ENCODE data around the gene RAF1. TPM values are rescaled to one million over a fixed set of nuclear protein-coding genes. Genes with fewer than 3 reads are reported as not detected.
"Not testable (repeated sequence)": the region's sequence is repeated elsewhere in the genome, so short reads cannot be mapped to it uniquely, and the experiment has no call there.

The RAF1 gene
- total RNA-seq, 1 donor from 2014 or later = 103 TPM

GRCh38 chr3:12663401-12663935 is 449 bp downstream of the RAF1 start:
- H3K27ac Mint-ChIP-seq = peak overlapping the region; percentile 98
- no peaks in the 10 kb centered on the region for H3K9me3 Mint-ChIP-seq
- CTCF ChIA-PET = interaction anchor here (1.0 to 1.2 kb wide), 2 partner anchors 56 to 180 kb away, joined by 4 read pairs; partner anchors contain the start of gene TSEN2
- POLR2A ChIA-PET = interaction anchor here (0.6 to 2.0 kb wide), 11 partner anchors 9 to 1987 kb away, joined by 3 to 18 read pairs (median 4); partner anchors contain the start of genes RPL32 and TSEN2
- peaks cover 42% of the 10 kb centered on the region for H3K4me1 Mint-ChIP-seq
- no peak for TF ChIP-seq CTCF (IDR thresholded peaks at IDR 0.05)
- DNase-seq (no peak), ATAC-seq (ENCODE audit: low read depth) (peak; percentile 55)
- intact Hi-C loops (cut with micrococcal nuclease) = loop anchor here (5.0 kb wide), 1 partner anchor 304 kb away; no protein-coding TSS in a partner anchor
- no peaks in the 10 kb centered on the region for H3K27me3 Mint-ChIP-seq
- peaks cover 18% of the 10 kb centered on the region for H3K36me3 Mint-ChIP-seq (ENCODE audit: low read depth)
- H3K4me3 Mint-ChIP-seq = peak overlapping the region; percentile 98

- peak; percentile 29 for DNase-seq
- TF ChIP-seq CTCF (IDR thresholded peaks at IDR 0.05) = no peak
- ATAC-seq (ENCODE audit: low read depth) = no peak
- Mint-ChIP-seq H3K4me1 (peaks cover 47% of the 10 kb centered on the region), H3K4me3 (peak overlapping the region; percentile 98), H3K27me3 (no peaks in the 10 kb centered on the region), H3K36me3 (ENCODE audit: low read depth) (peaks cover 18% of the 10 kb centered on the region), H3K27ac (peak overlapping the region; percentile 88), H3K9me3 (no peaks in the 10 kb centered on the region)
- ChIA-PET POLR2A (interaction anchor here (0.6 to 2.0 kb wide), 7 partner anchors 9 to 239 kb away, joined by 3 to 18 read pairs (median 6); partner anchors contain the start of genes RPL32 and TSEN2), CTCF (no interaction called here)
- intact Hi-C loops (cut with micrococcal nuclease) = loop anchor here (5.0 kb wide), 1 partner anchor 305 kb away; no protein-coding TSS in a partner anchor
These were observed 1.1 kb downstream of the RAF1 start for GRCh38 chr3:12662593-12663400.

- ATAC-seq (ENCODE audit: low read depth) (no peak), DNase-seq (no peak)
- ChIA-PET CTCF (interaction anchor here (0.6 kb wide), 1 partner anchor 37 kb away, joined by 3 read pairs; no protein-coding TSS in a partner anchor), POLR2A (interaction anchor here (0.6 to 0.7 kb wide), 4 partner anchors 19 to 451 kb away, joined by 3 to 8 read pairs (median 3); no protein-coding TSS in a partner anchor)
- intact Hi-C loops (cut with micrococcal nuclease) = loop anchor here (5.0 kb wide), 1 partner anchor 305 kb away; no protein-coding TSS in a partner anchor
- peaks cover 20% of the 10 kb centered on the region for H3K36me3 Mint-ChIP-seq (ENCODE audit: low read depth)
- TF ChIP-seq CTCF (IDR thresholded peaks at IDR 0.05) = no peak
- H3K4me1 Mint-ChIP-seq = peaks cover 50% of the 10 kb centered on the region
- peak overlapping the region; percentile 98 for H3K4me3 Mint-ChIP-seq
- H3K27ac Mint-ChIP-seq = peak overlapping the region; percentile 88
- no peaks in the 10 kb centered on the region for H3K27me3 Mint-ChIP-seq
- no peaks in the 10 kb centered on the region for H3K9me3 Mint-ChIP-seq
These were observed 1.9 kb downstream of the RAF1 start for GRCh38 chr3:12661926-12662592.

GRCh38 chr3:12661375-12661774 is 2.5 kb downstream of the RAF1 start:
- H3K4me3 Mint-ChIP-seq; H3K27ac Mint-ChIP-seq; H3K9me3 Mint-ChIP-seq; DNase-seq; H3K27me3 Mint-ChIP-seq; CTCF ChIA-PET; ATAC-seq (ENCODE audit: low read depth): not testable (repeated sequence)
- POLR2A ChIA-PET = interaction anchor here (0.7 kb wide), 1 partner anchor 452 kb away, joined by 3 read pairs; no protein-coding TSS in a partner anchor
- Mint-ChIP-seq H3K36me3 (ENCODE audit: low read depth) (peaks cover 20% of the 10 kb centered on the region), H3K4me1 (peaks cover 56% of the 10 kb centered on the region)
- intact Hi-C loops (cut with micrococcal nuclease) = loop anchor here (5.0 kb wide), 1 partner anchor 306 kb away; no protein-coding TSS in a partner anchor

GRCh38 chr3:12660196-12660595 is 3.7 kb downstream of the RAF1 start:
- no peak for DNase-seq
- Mint-ChIP-seq H3K27ac (no peak overlapping the region), H3K27me3 (no peaks in the 10 kb centered on the region), H3K36me3 (ENCODE audit: low read depth) (peaks cover 27% of the 10 kb centered on the region), H3K9me3 (no peaks in the 10 kb centered on the region), H3K4me3 (no peak overlapping the region), H3K4me1 (peaks cover 64% of the 10 kb centered on the region)
- TF ChIP-seq CTCF (IDR thresholded peaks at IDR 0.05) = no peak
- POLR2A ChIA-PET = interaction anchor here (0.6 to 0.7 kb wide), 2 partner anchors 181 to 1410 kb away, joined by 3 to 5 read pairs; partner anchors contain the start of gene RPL32
- ATAC-seq (ENCODE audit: low read depth) = no peak
- CTCF ChIA-PET = no interaction called here
- intact Hi-C loops (cut with micrococcal nuclease) = loop anchor here (5.0 kb wide), 1 partner anchor 307 kb away; no protein-coding TSS in a partner anchor
